GM12878 (cell line): Measurements from ENCODE around the gene ADAM33.

Experiments
- EP300 ChIP-seq, 2 experiments: fragments of 150-350 bp in 1 of 2; IDR thresholded peaks; 2 replicates each; pipeline ENCODE4 v1.6.1; 2011 to 2012; ENCODE audit warnings: low read depth in 2 of 2, low read length in 2 of 2, borderline replicate concordance in 1 of 2, improper control_type of control experiment in 1 of 2, inconsistent platforms in 1 of 2; ENCODE audit not compliant: control insufficient read depth in 1 of 2
- FOXK2 ChIP-seq: fragments of 450-650 bp; IDR thresholded peaks from 2 replicates; pipeline ENCODE4 v1.6.1; 2017; ENCODE audit warnings: mild to moderate bottlenecking, moderate library complexity
- HDAC2 ChIP-seq: fragments of 200-600 bp; sonication (generic); IDR thresholded peaks from 2 replicates; pipeline ENCODE4 v1.6.1; 2017
- PML ChIP-seq: IDR thresholded peaks from 2 replicates; pipeline ENCODE4 v1.6.1; 2012; ENCODE audit warnings: low read length, inconsistent platforms
- POLR2AphosphoS5 ChIP-seq: IDR thresholded peaks from 2 replicates; pipeline ENCODE4 v1.6.1; 2011; ENCODE audit warnings: mild to moderate bottlenecking, low read length, inconsistent platforms
- RCOR1 ChIP-seq: conservative IDR thresholded peaks from 2 replicates; pipeline ENCODE4 v1.6.1; 2012; ENCODE audit warnings: low read depth, low read length, improper control_type of control experiment
- SMC3 ChIP-seq: IDR thresholded peaks from 2 replicates; pipeline ENCODE4 v1.6.1; 2011; ENCODE audit warnings: low read length, improper control_type of control experiment, borderline replicate concordance
- TF ChIP-seq, protein P1 (sequence below): IDR thresholded peaks from 2 replicates; pipeline ENCODE4 v1.6.1; 2011; ENCODE audit warnings: low read depth, low read length, improper control_type of control experiment, borderline replicate concordance
- TF ChIP-seq, protein P2 (sequence below), 3 experiments: IDR thresholded peaks in 2 of 3; conservative IDR thresholded peaks in 1 of 3; 2 replicates each; pipeline ENCODE4 v1.5.1; 2011; ENCODE audit warnings: low read depth in 3 of 3, low read length in 3 of 3, mild to moderate bottlenecking in 3 of 3, control low read depth in 2 of 3, moderate library complexity in 2 of 3, inconsistent platforms in 1 of 3, mixed read lengths in 1 of 3; ENCODE audit not compliant: control insufficient read depth in 2 of 3, insufficient read depth in 1 of 3; ENCODE audit errors: extremely low read depth in 1 of 3
- TF ChIP-seq, protein P3 (sequence below): IDR thresholded peaks from 2 replicates; pipeline ENCODE4 v1.6.1; 2011; ENCODE audit warnings: low read depth, mild to moderate bottlenecking, low read length, moderate library complexity, borderline replicate concordance; ENCODE audit errors: extremely low read depth

DNA sequence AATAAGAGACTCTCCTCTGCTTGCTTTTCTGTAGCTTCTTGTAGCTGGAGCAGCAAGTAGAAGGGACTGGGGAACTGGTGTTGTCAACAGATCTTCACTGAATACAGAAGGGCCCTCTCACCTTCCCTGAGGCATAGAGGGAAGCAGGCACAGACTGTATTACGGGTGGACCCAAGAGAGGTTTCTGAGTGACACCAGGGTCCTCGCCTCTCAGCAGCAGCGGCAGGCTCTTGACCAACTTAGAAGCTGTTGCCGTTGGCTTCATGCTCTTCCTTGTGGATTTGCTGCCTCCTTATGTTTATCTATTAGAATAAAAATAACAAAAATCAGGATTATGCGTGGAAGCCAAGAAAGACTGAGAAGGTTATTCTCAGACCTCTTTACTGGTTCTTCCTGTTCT is 50.3 kb downstream of the ADAM33 start:
- TF ChIP-seq FOXK2 (no peak), PML (no peak), POLR2AphosphoS5 (no peak), EP300 (IDR thresholded peaks at IDR 0.05; ENCODE audit: borderline replicate concordance in 1 of 2, control insufficient read depth in 1 of 2, low read depth in 2 of 2, low read length in 2 of 2) (no peak), SMC3 (no peak), RCOR1 (no peak), HDAC2 (no peak)
- TF ChIP-seq, protein P1, sequence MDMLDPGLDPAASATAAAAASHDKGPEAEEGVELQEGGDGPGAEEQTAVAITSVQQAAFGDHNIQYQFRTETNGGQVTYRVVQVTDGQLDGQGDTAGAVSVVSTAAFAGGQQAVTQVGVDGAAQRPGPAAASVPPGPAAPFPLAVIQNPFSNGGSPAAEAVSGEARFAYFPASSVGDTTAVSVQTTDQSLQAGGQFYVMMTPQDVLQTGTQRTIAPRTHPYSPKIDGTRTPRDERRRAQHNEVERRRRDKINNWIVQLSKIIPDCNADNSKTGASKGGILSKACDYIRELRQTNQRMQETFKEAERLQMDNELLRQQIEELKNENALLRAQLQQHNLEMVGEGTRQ: no peak
- TF ChIP-seq, protein P2, sequence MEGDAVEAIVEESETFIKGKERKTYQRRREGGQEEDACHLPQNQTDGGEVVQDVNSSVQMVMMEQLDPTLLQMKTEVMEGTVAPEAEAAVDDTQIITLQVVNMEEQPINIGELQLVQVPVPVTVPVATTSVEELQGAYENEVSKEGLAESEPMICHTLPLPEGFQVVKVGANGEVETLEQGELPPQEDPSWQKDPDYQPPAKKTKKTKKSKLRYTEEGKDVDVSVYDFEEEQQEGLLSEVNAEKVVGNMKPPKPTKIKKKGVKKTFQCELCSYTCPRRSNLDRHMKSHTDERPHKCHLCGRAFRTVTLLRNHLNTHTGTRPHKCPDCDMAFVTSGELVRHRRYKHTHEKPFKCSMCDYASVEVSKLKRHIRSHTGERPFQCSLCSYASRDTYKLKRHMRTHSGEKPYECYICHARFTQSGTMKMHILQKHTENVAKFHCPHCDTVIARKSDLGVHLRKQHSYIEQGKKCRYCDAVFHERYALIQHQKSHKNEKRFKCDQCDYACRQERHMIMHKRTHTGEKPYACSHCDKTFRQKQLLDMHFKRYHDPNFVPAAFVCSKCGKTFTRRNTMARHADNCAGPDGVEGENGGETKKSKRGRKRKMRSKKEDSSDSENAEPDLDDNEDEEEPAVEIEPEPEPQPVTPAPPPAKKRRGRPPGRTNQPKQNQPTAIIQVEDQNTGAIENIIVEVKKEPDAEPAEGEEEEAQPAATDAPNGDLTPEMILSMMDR (IDR thresholded peaks at IDR 0.05 in 2 of 3, conservative IDR thresholded peaks at IDR 0.05 in 1 of 3; ENCODE audit: control insufficient read depth in 2 of 3, extremely low read depth in 1 of 3, insufficient read depth in 1 of 3, low read depth in 3 of 3, low read length in 3 of 3): no peak
- TF ChIP-seq, protein P3, sequence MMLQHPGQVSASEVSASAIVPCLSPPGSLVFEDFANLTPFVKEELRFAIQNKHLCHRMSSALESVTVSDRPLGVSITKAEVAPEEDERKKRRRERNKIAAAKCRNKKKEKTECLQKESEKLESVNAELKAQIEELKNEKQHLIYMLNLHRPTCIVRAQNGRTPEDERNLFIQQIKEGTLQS: no peak
